ENCODE data around the gene PALM. TPM values are rescaled to one million over a fixed set of nuclear protein-coding genes. Genes with fewer than 3 reads are reported as not detected.

PALM gene
- total and polyA plus RNA-seq, 7 donors: 4.9 to 17.9 (median 9.5) TPM

GRCh38 chr19:680287-681028 lies 28.3 kb upstream of the PALM start:
- no peaks in the 10 kb centered on the region for H3K9me3 ChIP-seq
- ATAC-seq (peak; percentile 90 to 94 (median 90)), DNase-seq (peak; percentile 100)
- H3K4me3 ChIP-seq: peak overlapping the region; percentile 82
- no peaks in the 10 kb centered on the region for H3K36me3 ChIP-seq (ENCODE audit: insufficient read depth in 1 of 2, low read depth in 1 of 2)
- peaks cover 0 to 13% (median 11%) of the 10 kb centered on the region in 3 donors for H3K27me3 ChIP-seq (ENCODE audit: insufficient read depth in 3 of 3, low read length in 2 of 3)
- intact Hi-C loops (cut with DNase I): no loop called here
- peak; percentile 44 for TF ChIP-seq CTCF (IDR thresholded peaks at IDR 0.05)
- H3K27ac ChIP-seq: peak overlapping the region; percentile 87
- H3K4me1 ChIP-seq: peaks cover 18% of the 10 kb centered on the region
- WGBS, 3 donors: 0 to 2% (median 1%) methylated on average over 39 to 70 of the region's 70 CpGs

- WGBS, 3 donors: 60 to 72% (median 65%) methylated on average over 51 to 54 of the region's 54 CpGs
- peaks cover 0 to 8% (median 7%) of the 10 kb centered on the region in 3 donors for H3K27me3 ChIP-seq (ENCODE audit: insufficient read depth in 3 of 3, low read length in 2 of 3)
- no peak for TF ChIP-seq CTCF (IDR thresholded peaks at IDR 0.05)
- peak in 1 of 2 donors; percentile 97 for DNase-seq
- H3K27ac ChIP-seq: peak overlapping the region; percentile 87
- no peak for ATAC-seq
- H3K4me1 ChIP-seq: peaks cover 18% of the 10 kb centered on the region
- H3K4me3 ChIP-seq: peak overlapping the region; percentile 82
- intact Hi-C loops (cut with DNase I): no loop called here
- H3K9me3 ChIP-seq: no peaks in the 10 kb centered on the region
- no peaks in the 10 kb centered on the region for H3K36me3 ChIP-seq (ENCODE audit: insufficient read depth in 1 of 2, low read depth in 1 of 2)
Observed at GRCh38 chr19:681029-682019, 27.4 kb upstream of the PALM start.

GRCh38 chr19:682678-683320 lies 25.9 kb upstream of the PALM start:
- intact Hi-C loops (cut with DNase I): no loop called here
- ATAC-seq: no peak
- peaks cover 0 to 5% (median 0%) of the 10 kb centered on the region in 3 donors for H3K27me3 ChIP-seq (ENCODE audit: insufficient read depth in 3 of 3, low read length in 2 of 3)
- H3K27ac ChIP-seq: no peak overlapping the region
- DNase-seq: no peak
- 62 to 78% (median 64%) methylated on average over 25 of the region's 25 CpGs for WGBS, 3 donors
- H3K36me3 ChIP-seq (ENCODE audit: insufficient read depth in 1 of 2, low read depth in 1 of 2): no peaks in the 10 kb centered on the region
- H3K9me3 ChIP-seq: no peaks in the 10 kb centered on the region
- peaks cover 6% of the 10 kb centered on the region for H3K4me1 ChIP-seq
- no peak overlapping the region for H3K4me3 ChIP-seq
- TF ChIP-seq CTCF (IDR thresholded peaks at IDR 0.05): no peak

- DNase-seq (no peak), ATAC-seq (no peak)
- no peaks in the 10 kb centered on the region for H3K4me1 ChIP-seq
- H3K36me3 ChIP-seq (ENCODE audit: insufficient read depth in 1 of 2, low read depth in 1 of 2): no peaks in the 10 kb centered on the region
- no peak overlapping the region for H3K4me3 ChIP-seq
- H3K27ac ChIP-seq: no peak overlapping the region
- intact Hi-C loops (cut with DNase I): no loop called here
- no peaks in the 10 kb centered on the region for H3K9me3 ChIP-seq
- H3K27me3 ChIP-seq (ENCODE audit: insufficient read depth in 3 of 3, low read length in 2 of 3): peaks cover 0 to 4% (median 0%) of the 10 kb centered on the region in 3 donors
- WGBS, 3 donors: 72 to 75% (median 72%) methylated on average over 22 to 31 of the region's 31 CpGs
- TF ChIP-seq CTCF (IDR thresholded peaks at IDR 0.05): no peak
Observed at GRCh38 chr19:685454-685931, 23.2 kb upstream of the PALM start.

All from psoas muscle (tissue), 8 donors.